Cardiac septum (tissue), 1 donor: ENCODE data around the gene MAP4K3. TPM values are rescaled to one million over a fixed set of nuclear protein-coding genes. Genes with fewer than 3 reads are reported as not detected.

Source experiments
- DNase-seq: peaks from one replicate; pipeline ENCODE4 v3.0.0-alpha.2; 2020; ENCODE audit warnings: low spot score
- intact Hi-C: fragments of 100-400 bp; cut with DNase I; formaldehyde crosslinking; loops from one replicate; pipeline ENCODE4 v1.14.0; 2022
- total RNA-seq: library from RNA; stranded (reverse); fragmentation: NEBNext Ultra II Directional; extraction: Animal tissue kit (Norgen Biotek cat#: 25700); gene quantifications from one replicate; pipeline ENCODE4 v1.2.1, GENCODE V29; 2021
- donor health status: DM: no; HTN: no; CAD: no.

MAP4K3 gene
- total RNA-seq, 1 donor from 2014 or later, result 40.0 TPM

DNA sequence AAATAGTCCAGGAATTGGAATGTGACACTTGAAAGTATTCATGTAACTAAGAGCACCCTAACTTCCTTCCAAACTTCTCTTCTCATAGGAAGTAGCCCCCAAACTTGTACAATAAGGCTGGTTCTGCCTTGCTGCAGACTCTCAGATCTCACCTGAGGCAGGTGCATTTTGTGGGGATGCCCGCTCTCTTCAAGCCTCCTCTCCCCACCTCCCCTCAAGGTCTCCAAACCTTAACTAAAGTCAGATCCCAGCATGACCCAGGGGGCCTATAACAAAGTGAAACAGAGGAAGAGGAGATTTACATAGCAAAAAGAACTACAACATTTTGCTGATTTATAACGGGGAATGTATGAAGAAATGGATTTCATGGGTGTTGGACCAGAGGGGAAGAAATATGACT lies 216.9 kb downstream of the MAP4K3 start:
- intact Hi-C loops, result no loop called here
- no peak for DNase-seq

DNA sequence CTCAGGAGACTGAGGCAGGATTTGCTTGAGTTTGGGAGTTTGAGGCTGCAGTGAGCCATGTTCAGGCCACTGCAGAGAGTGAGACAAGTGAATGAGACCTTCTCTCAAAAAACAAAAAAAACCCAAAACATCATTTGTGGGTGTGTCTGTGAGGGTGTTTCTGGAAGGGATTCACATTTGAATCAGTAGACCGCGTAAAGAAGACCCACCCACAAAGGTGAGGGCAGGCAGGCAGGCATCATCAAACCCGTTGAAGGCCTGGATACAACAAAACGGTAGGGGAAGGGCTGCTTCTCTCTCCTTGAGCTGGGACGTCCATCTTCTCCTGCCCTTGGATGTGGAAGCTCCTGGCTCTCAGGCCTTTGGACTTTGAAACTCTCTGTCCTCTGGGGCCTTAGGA lies 218.7 kb downstream of the MAP4K3 start:
- intact Hi-C loops, result no loop called here
- no peak for DNase-seq

DNA sequence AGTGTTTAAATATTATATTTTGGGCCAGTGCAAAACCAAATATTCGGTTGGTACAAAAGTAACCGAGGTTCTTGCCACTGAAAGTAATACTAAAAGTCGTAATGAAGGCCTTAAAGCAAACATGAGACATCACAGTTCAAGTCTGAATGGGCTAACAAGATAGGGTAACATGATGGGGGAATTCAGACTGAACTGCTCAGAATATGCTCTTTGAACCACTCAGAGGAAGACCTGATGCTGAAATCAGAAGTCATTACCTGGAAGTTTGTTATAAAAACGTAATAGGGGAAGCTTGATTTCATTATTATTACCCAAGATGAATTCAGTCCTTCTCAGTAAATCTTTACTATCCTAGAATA lies 219.9 kb downstream of the MAP4K3 start:
- intact Hi-C loops, result no loop called here
- DNase-seq, result no peak

DNA sequence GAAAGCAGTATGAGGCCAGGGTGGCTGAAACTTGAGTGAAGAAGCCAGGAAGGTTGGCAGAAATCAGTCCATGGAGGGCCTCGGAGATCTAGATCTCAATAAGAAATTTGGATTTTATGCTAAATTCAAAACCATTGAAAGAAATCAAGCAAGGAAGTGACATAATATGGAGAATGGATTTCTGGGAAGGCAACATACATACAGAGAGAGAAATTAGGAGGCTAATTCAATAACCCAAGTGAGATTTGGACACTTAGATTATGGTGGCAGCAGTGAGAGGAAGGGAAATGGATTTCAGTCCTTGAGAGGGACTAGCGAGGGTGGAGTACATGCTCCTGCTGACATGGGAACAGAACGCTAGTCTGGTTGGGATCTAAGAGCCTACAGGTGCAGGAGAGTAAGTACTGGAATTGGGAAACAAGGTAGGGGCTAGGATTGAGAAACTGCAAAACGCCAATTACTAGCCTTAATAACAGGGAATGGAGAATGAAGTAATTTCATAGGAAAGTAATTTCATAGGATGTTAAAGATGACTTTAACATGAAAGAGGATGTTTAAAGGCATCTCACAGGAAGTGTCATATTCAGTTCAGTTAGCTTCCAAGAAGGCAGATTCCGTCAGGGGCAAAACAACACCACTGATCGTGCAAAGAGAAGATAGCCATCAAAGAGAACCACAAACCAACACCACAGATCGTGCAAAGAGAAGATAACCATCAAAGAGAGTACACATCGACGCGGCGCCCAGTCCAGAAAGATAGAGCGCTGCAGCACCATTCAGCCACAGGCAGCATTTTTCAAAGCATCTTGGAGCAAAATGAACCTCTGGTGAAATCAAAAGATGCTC lies 220.5 kb downstream of the MAP4K3 start:
- intact Hi-C loops, result no loop called here
- DNase-seq, result no peak

DNA sequence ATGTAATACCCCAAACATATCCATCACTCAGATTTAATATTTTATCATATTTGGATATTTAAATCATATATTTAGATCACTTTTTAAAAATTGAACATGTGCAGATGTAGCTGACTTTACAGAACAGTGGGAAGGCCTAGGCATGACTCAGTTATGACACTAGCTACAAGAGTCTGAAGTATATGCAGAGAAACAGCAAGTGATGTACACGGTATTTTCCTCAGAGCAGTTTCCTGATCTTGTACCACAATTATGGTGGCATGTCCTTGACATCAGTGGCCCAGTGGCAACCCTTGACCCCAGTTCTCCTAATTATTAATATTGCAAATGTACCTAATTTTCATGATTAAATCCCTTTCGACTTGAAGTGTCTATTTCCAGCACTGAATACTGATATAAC lies 221.5 kb downstream of the MAP4K3 start:
- DNase-seq, result no peak
- intact Hi-C loops, result no loop called here

DNA sequence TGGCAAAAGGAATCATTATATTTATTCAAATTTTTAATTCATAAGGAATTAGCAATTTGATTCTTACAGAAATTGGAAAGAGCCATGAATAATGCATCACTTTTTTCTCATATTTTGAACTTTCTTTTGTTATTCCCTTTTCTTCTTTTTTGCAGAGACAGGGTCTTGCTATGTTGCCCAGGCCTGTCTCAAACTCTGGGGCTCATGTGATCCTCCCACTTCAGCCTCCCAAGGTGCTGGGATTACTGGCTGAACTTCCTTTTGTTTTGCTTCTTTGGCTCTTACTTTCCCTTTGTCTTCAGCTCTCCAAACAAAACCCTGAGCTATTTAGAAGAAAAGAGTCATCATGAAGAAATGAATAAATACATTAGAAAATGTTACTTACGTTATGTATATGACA lies 224.1 kb downstream of the MAP4K3 start:
- intact Hi-C loops, result no loop called here

DNA sequence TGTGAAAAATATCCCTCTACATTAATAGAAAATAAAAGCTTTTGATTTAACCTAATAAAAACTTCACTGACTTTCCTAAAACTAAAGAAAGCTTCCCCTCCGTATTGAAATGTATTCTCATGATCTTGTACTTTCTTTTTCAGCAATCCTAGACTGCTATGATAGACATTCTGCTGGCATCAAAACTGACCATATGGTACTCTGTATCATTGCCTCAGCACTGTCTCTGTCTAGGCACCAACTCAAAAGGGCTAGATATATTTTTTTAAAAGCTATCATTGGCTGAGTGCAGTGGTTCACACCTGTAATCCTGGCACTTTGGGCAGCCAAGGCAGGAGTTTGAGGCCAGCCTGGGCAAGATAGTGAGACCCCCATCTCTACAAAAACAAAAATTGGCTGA lies 226.2 kb downstream of the MAP4K3 start:
- no peak for DNase-seq
- intact Hi-C loops, result no loop called here

More for the DNA sequence above, 224.1 kb downstream of the MAP4K3 start:
- no peak for DNase-seq

DNA sequence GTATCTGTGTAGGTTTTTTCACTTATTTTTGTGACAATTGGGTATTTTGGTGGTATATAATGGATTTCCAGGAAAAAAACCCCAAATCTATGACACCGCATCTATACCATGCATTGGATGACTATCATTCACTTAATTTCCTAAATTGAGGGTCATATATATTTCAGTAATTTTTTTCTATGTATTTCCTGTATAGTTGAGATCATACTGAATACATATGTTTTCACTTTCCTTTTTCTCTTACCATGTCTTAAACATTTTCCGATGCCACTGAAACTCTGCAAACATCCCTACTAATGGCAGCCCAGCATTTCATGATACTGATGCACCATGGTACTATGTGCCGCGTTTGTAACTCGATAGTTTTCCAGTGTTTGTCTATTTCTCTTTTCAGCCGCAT lies 233.7 kb downstream of the MAP4K3 start:
- intact Hi-C loops, result no loop called here
- no peak for DNase-seq

DNA sequence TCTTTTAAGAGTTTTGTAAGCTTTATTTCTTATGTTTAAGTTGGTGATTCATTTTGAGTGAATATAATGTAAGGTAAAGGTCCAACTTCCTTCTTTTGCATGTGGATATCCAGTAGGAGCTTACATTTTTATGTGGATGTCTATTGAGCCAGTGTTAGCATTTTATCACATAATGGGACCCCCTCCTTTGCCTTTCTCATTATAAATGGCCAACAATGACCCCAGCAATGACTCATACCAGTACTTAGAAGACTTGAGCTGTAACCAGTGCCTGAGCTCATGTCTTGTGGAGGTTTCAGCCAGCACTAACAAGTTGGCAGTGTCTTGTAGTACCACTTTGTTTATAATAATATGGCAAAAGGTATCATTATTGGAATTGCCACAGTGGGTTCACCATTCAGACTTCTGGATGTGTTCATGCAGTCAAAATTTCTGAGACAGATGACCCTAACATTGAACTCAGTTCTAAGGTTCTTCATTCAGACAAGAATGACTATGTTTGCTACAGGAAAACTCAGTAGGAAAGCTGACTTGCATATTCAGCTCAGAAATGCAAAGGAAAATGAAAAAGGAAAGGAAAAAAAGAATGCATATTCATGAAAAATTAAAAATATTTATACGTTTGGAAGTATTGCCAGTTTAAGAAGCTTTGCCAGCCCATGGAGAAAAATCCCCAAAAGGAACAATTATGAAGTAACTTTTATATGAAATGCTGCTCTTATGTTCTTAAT lies 234.3 kb downstream of the MAP4K3 start:
- no peak for DNase-seq
- intact Hi-C loops, result no loop called here

Other genes with a start within 250 kb of the MAP4K3 start
- 0.35 TPM for gene CDKL4, start 193.3 kb downstream of the MAP4K3 start, total RNA-seq
- gene TMEM178A, start 228.6 kb upstream of the MAP4K3 start, total RNA-seq, result 2.6 TPM